Upper lobe of left lung (tissue), 6 donors: Measurements from ENCODE around the gene CUTA. TPM values are rescaled to one million over a fixed set of nuclear protein-coding genes. Genes with fewer than 3 reads are reported as not detected.

Experiments used
- ATAC-seq, 2 donors: fragments of 200-7000 bp; cut with Tn5 transposase; one replicate each; pipeline ENCODE4 v1.9.1; 2022; ENCODE audit warnings: mild to moderate bottlenecking in 2 of 2, moderate library complexity in 2 of 2; ENCODE audit not compliant: low FRiP score in 2 of 2
- DNase-seq, 2 donors: peaks; one replicate each; pipeline ENCODE4 v3.0.0-alpha.2; 2019 to 2020
- H3K27ac ChIP-seq, 4 donors: fragments of 200-600 bp; sonication (generic); one replicate each; pipeline ENCODE4 v1.5.1; 2016 to 2019
- H3K27me3 ChIP-seq, 4 donors: fragments of 200-600 bp; sonication (generic); one replicate each; pipeline ENCODE4 v1.5.1; 2017 to 2019
- H3K36me3 ChIP-seq, 4 donors: fragments of 200-600 bp; sonication (generic); one replicate each; pipeline ENCODE4 v1.5.1; 2016 to 2019
- H3K4me1 ChIP-seq, 4 donors: fragments of 200-600 bp; sonication (generic); one replicate each; pipeline ENCODE4 v1.5.1; 2018 to 2019
- H3K4me3 ChIP-seq, 4 donors: fragments of 200-600 bp; sonication (generic); one replicate each; pipeline ENCODE4 v1.5.1; 2017 to 2019; ENCODE audit warnings: mild to moderate bottlenecking in 2 of 4, moderate library complexity in 1 of 4
- H3K9me3 ChIP-seq, 4 donors: fragments of 200-600 bp; sonication (generic); one replicate each; pipeline ENCODE4 v1.5.1; 2018 to 2019
- CTCF ChIP-seq, 6 experiments: fragments of 450-650 bp in 4 of 6; fragments of 200-600 bp in 2 of 6; sonication (generic) in 2 of 6; IDR thresholded peaks; one replicate each; pipeline ENCODE4 v1.5.1; 2016 to 2019; ENCODE audit warnings: antibody characterized with exemption in 6 of 6
- EP300 ChIP-seq, 4 donors: sonication (generic); formaldehyde crosslinking; IDR thresholded peaks; one replicate each; pipeline ENCODE4 v1.5.1; 2017; ENCODE audit warnings: antibody characterized with exemption in 4 of 4, control low read depth in 2 of 4
- POLR2A ChIP-seq, 4 donors: fragments of 450-650 bp; IDR thresholded peaks; one replicate each; pipeline ENCODE4 v1.5.1; 2016 to 2017; ENCODE audit warnings: antibody characterized with exemption in 4 of 4, mild to moderate bottlenecking in 2 of 4
- POLR2AphosphoS5 ChIP-seq, 2 donors: sonication (generic); formaldehyde crosslinking; IDR thresholded peaks; one replicate each; pipeline ENCODE4 v1.5.1; 2017; ENCODE audit warnings: antibody characterized with exemption in 2 of 2
- WGBS, 2 donors: methylation state at CpG; one replicate each; pipeline ENCODE4 v1.1.5; 2017 to 2018; 5-methylcytosine and 5-hydroxymethylcytosine counted together
- total RNA-seq, 6 donors: library from RNA; depleted of rRNA in 4 of 6; stranded (reverse); fragments of >200 nt in 4 of 6; gene quantifications; one replicate each; pipeline versions ENCODE4 v1.1.0 to v1.2.1, GENCODE V29; 2016 to 2021
- donor health status: DM: no; HTN: no; CAD: no; lungs with moderate emphysema.
- donor health status: DM: no; HTN: yes; CAD: no; lungs with severe emphysema.

The CUTA gene
- total RNA-seq, 6 donors from 2014 or later = 53.4 to 171 (median 112) TPM

GRCh38 chr6:33446356-33446755 lies 28.4 kb upstream of the CUTA start:
- Histone ChIP-seq H3K27ac (peak overlapping the region in 3 of 4 donors; percentile 9 to 55 (median 32)), H3K9me3 (no peaks in the 10 kb centered on the region), H3K36me3 (peaks cover 0 to 74% (median 27%) of the 10 kb centered on the region in 4 donors), H3K27me3 (no peaks in the 10 kb centered on the region), H3K4me1 (peaks cover 0 to 11% (median 2%) of the 10 kb centered on the region in 4 donors), H3K4me3 (no peak overlapping the region)
- DNase-seq (no peak), ATAC-seq (no peak)
- TF ChIP-seq POLR2A (IDR thresholded peaks at IDR 0.05) (no peak), CTCF (IDR thresholded peaks at IDR 0.05) (no peak), POLR2AphosphoS5 (IDR thresholded peaks at IDR 0.05) (no peak), EP300 (IDR thresholded peaks at IDR 0.05) (no peak)
- 94 to 95% methylated on average over 10 of the region's 10 CpGs for WGBS, 2 donors

- no peak overlapping the region for H3K4me3 ChIP-seq
- 65 to 89% methylated on average over 3 of the region's 3 CpGs for WGBS, 2 donors
- H3K27ac ChIP-seq = peak overlapping the region; percentile 12 to 55 (median 28)
- TF ChIP-seq CTCF (IDR thresholded peaks at IDR 0.05) = no peak
- TF ChIP-seq POLR2AphosphoS5 (IDR thresholded peaks at IDR 0.05) = no peak
- no peak for TF ChIP-seq POLR2A (IDR thresholded peaks at IDR 0.05)
- TF ChIP-seq EP300 (IDR thresholded peaks at IDR 0.05) = no peak
- peaks cover 0 to 81% (median 31%) of the 10 kb centered on the region in 4 donors for H3K36me3 ChIP-seq
- no peaks in the 10 kb centered on the region for H3K27me3 ChIP-seq
- DNase-seq (no peak), ATAC-seq (peak in 1 of 2 donors; percentile 27)
- no peaks in the 10 kb centered on the region for H3K9me3 ChIP-seq
- H3K4me1 ChIP-seq = peaks cover 0 to 6% (median 2%) of the 10 kb centered on the region in 4 donors
Observed at GRCh38 chr6:33445119-33445603, 27.3 kb upstream of the CUTA start.

- Histone ChIP-seq H3K4me1 (peaks cover 0 to 6% (median 0%) of the 10 kb centered on the region in 4 donors), H3K27ac (peak overlapping the region in 1 of 4 donors; percentile 25), H3K9me3 (no peaks in the 10 kb centered on the region), H3K27me3 (no peaks in the 10 kb centered on the region), H3K36me3 (peaks cover 0 to 80% (median 33%) of the 10 kb centered on the region in 4 donors), H3K4me3 (no peak overlapping the region)
- WGBS, 2 donors = 92 to 94% methylated on average over 8 to 16 of the region's 18 CpGs
- no peak for ATAC-seq
- TF ChIP-seq POLR2AphosphoS5 (IDR thresholded peaks at IDR 0.05) = no peak
- TF ChIP-seq POLR2A (IDR thresholded peaks at IDR 0.05) = no peak
- no peak for TF ChIP-seq EP300 (IDR thresholded peaks at IDR 0.05)
- TF ChIP-seq CTCF (IDR thresholded peaks at IDR 0.05) = no peak
- peak in 1 of 2 donors; percentile 56 for DNase-seq
Observed at GRCh38 chr6:33443619-33444504, 26.0 kb upstream of the CUTA start.

GRCh38 chr6:33443025-33443424 lies 25.1 kb upstream of the CUTA start:
- Histone ChIP-seq H3K27ac (no peak overlapping the region), H3K4me1 (peaks cover 0 to 6% (median 0%) of the 10 kb centered on the region in 4 donors), H3K36me3 (peaks cover 0 to 80% (median 40%) of the 10 kb centered on the region in 4 donors), H3K9me3 (no peaks in the 10 kb centered on the region), H3K4me3 (no peak overlapping the region), H3K27me3 (no peaks in the 10 kb centered on the region)
- DNase-seq (peak in 1 of 2 donors; percentile 81), ATAC-seq (no peak)
- WGBS, 2 donors = 95 to 96% methylated on average over 8 to 15 of the region's 17 CpGs
- no peak for TF ChIP-seq EP300 (IDR thresholded peaks at IDR 0.05)
- no peak for TF ChIP-seq CTCF (IDR thresholded peaks at IDR 0.05)
- TF ChIP-seq POLR2A (IDR thresholded peaks at IDR 0.05) = no peak
- no peak for TF ChIP-seq POLR2AphosphoS5 (IDR thresholded peaks at IDR 0.05)
